PC-3 (cell line): Measurements from ENCODE around the gene CACNA1B.

Experiments used
- EZH2 ChIP-seq: fragments of 300-600 bp; sonication (generic); IDR thresholded peaks from one replicate; pipeline ENCODE4 v1.6.1; 2017; ENCODE audit warnings: antibody characterized with exemption, mild to moderate bottlenecking, low read length; ENCODE audit not compliant: unreplicated experiment
- TF ChIP-seq, protein P1 (sequence below): fragments of 300-600 bp; sonication (generic); conservative IDR thresholded peaks from 2 replicates; pipeline ENCODE4 v1.5.1; 2017; ENCODE audit warnings: antibody characterized with exemption, low read depth, mild to moderate bottlenecking, low read length

DNA sequence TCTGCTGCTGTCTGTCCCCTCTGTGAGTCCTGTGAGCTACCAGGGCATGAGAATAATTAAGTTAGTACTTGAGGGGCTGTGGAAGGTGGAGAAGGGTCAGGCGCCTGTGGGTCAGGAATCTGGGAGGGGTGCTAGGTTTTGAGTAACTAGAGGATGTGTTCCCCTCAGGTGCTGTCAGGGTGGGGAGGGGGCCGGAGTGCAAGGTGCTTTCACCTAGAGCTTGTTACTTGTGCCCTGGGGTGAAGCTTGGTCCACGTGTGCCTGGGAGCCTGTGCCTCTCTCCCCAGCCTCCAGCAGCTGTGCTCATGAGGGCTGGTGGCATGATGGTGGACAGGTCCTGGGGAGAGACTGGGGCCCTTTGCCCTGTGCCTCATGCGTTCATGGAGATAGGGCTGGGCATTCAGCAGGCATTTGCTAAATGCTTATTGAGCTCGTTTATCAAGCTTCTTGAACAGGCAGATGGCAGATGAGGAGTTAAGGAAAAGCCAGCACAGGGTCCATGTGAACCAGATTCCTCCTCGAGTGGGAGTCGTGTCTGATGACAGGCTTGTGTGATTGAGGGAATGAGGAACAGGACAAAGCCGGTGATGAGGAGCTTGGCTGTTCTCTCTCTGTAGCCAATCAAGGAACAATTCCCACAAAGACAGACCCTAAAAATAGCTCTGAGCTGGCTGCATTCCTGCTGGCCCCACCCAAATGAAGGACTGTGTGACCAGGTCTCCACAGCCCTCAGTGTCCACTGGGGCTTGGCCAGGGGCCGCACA is 40.9 kb downstream of the CACNA1B start:
- TF ChIP-seq, protein P1, sequence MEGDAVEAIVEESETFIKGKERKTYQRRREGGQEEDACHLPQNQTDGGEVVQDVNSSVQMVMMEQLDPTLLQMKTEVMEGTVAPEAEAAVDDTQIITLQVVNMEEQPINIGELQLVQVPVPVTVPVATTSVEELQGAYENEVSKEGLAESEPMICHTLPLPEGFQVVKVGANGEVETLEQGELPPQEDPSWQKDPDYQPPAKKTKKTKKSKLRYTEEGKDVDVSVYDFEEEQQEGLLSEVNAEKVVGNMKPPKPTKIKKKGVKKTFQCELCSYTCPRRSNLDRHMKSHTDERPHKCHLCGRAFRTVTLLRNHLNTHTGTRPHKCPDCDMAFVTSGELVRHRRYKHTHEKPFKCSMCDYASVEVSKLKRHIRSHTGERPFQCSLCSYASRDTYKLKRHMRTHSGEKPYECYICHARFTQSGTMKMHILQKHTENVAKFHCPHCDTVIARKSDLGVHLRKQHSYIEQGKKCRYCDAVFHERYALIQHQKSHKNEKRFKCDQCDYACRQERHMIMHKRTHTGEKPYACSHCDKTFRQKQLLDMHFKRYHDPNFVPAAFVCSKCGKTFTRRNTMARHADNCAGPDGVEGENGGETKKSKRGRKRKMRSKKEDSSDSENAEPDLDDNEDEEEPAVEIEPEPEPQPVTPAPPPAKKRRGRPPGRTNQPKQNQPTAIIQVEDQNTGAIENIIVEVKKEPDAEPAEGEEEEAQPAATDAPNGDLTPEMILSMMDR: no peak
- no peak for TF ChIP-seq EZH2
